DMS153 treated with DMSO at 0.1 percent for 48 hours (cell line): ENCODE data around the gene RAET1G.

Source experiments
- DNase-seq: peaks from one replicate; lab custom pipeline; 2025; ENCODE audit not compliant: unreplicated experiment; lab: John Stamatoyannopoulos, UW

Gene RAET1G

DNA sequence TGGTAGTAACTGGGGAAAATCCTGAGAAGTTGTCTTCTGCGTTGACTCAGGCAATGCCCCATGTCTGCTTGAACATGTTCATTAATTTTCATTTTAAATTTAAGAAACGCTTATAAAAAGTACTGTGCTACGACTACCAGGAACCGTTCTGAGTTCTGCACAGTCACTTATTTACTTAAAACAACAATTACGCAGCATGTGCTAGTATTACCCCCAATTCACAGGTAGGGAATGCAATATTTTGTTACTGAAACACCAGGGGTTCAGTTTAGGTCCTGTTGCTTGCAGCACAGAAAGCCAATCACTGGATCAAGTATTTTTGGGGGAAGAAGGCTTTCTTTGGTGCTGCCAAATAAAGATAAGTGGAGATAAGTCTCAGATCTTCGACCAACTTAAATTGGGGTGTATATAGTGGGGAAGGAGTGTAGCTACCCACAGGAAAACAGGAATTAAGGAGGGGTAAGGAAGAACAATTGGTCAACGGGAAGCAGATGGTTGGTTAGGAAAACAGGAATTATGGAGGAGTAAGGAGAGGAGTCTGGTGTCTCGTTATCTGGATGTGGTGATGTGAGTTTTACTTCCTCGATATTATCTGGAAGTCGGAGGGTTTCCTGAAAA, 53.5 kb downstream of the RAET1G start:
- no peak for DNase-seq

DNA sequence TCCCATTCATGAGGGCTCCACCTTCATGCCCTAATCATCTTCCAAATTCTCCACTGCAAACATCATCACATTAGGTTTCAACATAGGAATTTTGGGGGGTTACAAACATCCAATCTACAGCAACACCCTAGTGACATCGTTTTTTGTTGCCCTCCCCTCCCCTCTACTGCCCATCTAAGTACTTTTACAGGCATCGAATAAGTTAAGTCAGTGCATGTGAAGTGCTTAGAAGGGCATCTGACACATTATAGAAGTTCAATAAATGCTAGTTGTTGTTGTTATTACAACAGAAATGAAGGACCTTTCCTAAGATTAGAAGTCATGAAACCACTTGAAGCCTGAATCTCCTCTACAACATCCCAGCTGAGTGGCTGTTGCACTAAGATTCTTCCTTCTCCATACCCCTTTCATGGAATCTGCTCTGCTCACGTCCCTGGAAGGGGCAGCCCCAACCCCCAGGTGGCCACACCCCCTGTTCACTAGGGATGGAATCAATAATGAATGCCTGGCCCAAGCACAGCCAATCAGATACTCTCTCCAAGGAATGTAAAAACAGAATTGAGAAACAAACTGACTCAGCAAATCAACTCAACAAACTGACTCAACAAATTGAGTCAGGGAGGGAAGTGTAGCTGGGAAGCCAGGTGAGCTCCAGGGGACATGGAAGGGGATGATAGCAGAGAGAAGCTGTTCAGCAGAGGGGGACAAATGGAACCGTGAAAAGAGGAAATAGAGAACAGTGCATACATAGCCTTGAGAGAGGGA, 54.9 kb downstream of the RAET1G start:
- no peak for DNase-seq
